NT2/D1 (cell line): ENCODE data around the gene HEMK1.

ENCODE experiments used
- SUZ12 ChIP-seq: IDR thresholded peaks from 2 replicates; pipeline ENCODE4 v1.6.1; 2011; ENCODE audit not compliant: insufficient read length, insufficient read depth; ENCODE audit errors: extremely low read depth
- YY1 ChIP-seq: IDR thresholded peaks from 2 replicates; pipeline ENCODE4 v1.6.1; 2011; ENCODE audit not compliant: insufficient read length, insufficient read depth

DNA sequence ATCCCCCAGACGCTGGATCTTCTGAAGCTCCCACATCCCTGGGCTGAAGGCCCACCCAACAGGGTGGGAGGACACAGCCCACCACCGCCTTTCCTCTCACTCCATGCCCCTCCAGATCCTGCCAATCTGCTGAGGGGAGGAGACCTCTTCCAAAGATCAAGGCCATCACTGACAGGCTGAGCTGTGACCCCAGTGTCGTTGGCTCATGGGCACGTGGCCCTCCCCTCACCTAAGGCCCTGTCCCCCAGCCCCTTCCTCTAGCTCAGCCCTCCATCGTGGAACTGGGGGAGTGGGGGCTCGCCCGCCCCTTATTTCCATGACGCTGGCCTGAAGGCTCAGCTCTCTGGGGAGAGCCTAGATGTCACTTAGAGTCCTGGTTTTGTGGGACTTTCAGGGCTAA lies 12.2 kb upstream of the HEMK1 start:
- no peak for TF ChIP-seq YY1
- no peak for TF ChIP-seq SUZ12
